Activated T-helper 9 cell treated with anti-CD3 and anti-CD28 coated beads, Interleukin-2, amount 50 U/mL, for 16 hours (primary cell): ENCODE data around the gene RBM27.
"Not testable (repeated sequence)": the region's sequence is repeated elsewhere in the genome, so short reads cannot be mapped to it uniquely, and the experiment has no call there.

Experiments
- DNase-seq: peaks from one replicate; pipeline ENCODE4 v3.0.0-alpha.2; 2020; ENCODE audit warnings: low read depth

The RBM27 gene, protein sequence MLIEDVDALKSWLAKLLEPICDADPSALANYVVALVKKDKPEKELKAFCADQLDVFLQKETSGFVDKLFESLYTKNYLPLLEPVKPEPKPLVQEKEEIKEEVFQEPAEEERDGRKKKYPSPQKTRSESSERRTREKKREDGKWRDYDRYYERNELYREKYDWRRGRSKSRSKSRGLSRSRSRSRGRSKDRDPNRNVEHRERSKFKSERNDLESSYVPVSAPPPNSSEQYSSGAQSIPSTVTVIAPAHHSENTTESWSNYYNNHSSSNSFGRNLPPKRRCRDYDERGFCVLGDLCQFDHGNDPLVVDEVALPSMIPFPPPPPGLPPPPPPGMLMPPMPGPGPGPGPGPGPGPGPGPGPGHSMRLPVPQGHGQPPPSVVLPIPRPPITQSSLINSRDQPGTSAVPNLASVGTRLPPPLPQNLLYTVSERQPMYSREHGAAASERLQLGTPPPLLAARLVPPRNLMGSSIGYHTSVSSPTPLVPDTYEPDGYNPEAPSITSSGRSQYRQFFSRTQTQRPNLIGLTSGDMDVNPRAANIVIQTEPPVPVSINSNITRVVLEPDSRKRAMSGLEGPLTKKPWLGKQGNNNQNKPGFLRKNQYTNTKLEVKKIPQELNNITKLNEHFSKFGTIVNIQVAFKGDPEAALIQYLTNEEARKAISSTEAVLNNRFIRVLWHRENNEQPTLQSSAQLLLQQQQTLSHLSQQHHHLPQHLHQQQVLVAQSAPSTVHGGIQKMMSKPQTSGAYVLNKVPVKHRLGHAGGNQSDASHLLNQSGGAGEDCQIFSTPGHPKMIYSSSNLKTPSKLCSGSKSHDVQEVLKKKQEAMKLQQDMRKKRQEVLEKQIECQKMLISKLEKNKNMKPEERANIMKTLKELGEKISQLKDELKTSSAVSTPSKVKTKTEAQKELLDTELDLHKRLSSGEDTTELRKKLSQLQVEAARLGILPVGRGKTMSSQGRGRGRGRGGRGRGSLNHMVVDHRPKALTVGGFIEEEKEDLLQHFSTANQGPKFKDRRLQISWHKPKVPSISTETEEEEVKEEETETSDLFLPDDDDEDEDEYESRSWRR

DNA sequence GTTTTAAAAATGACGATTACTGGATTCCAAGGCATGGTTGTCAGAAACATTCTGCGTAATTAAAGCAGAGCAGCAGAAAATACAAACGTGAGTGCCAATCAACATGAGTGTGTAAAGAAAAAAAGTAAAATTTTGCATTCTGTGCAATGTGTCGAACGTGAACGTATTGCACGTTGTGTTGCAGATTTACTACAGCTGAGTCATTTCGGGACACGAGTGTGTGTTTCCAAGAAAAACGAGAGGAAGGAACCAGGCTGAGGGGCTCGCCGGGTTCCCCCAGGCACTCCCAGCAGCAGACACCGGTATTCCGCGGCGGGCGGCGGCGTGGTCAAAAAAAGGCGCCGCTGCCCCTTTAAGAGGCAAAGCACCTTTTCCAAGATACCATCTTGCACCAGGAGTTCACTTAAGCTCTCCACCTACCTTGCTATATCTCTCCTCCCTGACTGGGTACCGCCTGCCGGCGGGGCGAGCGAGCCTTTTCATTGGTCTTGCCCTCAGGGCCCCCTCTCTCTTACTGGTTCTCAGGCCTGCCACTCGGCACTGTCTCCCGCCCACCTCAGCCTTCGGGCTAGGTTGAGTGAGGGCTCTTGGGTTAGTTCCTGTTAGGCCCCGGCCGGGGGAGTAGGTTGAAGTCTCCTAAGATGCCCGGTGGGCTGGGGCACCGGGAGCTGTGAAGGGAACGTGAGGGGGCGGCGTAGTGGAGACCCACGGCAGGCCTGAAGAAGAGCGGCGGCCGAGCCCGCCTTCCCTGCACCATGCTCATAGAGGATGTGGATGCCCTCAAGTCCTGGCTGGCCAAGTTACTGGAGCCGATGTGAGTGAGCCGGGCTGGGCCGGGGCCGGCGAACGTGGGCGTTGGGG lies at the start of gene RBM27:
Gene RBM27 (plus strand): TSS at position 595 of the 861 bp plus-strand sequence. CDS start 161 bp downstream, at position 756.
- DNase-seq: peak; percentile 93

GRCh38 chr5:146158255-146158654 lies 45.1 kb upstream of the RBM27 start:
- no peak for DNase-seq

GRCh38 chr5:146164382-146164781 lies 39.0 kb upstream of the RBM27 start:
- no peak for DNase-seq

DNA sequence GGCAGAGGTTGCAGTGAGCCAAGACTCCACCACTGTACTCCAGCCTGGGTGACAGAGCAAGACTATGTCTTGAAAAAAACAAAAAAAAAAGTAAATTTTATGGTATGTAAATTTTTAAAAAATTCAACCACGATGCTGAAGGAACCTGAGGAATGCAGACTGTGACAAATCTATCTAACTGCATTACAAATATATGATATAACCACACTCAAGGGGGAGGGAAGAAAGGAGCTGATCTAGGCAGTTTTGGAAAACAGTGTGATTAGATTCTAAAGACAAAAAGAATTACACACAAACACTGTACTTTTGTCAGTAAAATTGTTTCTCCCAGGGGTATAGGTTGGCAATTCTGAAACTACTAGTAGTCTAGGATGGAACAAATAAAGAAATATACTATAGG lies 37.9 kb upstream of the RBM27 start:
- no peak for DNase-seq

GRCh38 chr5:146165903-146166302 lies 37.5 kb upstream of the RBM27 start:
- DNase-seq: no peak

DNA sequence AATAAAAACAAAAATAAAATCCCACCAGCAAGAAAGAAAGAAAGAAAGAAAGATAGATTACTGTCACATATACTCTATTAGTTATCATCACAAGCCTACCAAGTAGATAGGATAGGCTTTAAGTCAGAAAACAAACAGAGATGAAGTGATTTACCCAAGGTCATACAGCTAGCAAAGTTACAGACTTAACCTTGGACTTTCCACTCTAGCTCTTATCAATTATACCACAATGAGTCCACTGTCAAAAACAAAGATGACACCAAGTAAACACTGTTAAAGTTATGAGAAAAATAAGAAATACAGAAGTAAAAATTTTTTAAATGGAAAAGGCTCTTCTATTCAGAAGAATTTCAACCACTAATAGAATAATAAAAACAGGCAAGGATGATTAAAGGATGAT lies 34.3 kb upstream of the RBM27 start:
- no peak for DNase-seq

GRCh38 chr5:146173049-146173448 lies 30.4 kb upstream of the RBM27 start:
- DNase-seq: not testable (repeated sequence)

- DNase-seq: no peak
These were observed 29.8 kb upstream of the RBM27 start for GRCh38 chr5:146173597-146173996.

GRCh38 chr5:146176805-146177204 lies 26.6 kb upstream of the RBM27 start:
- DNase-seq: no peak

- no peak for DNase-seq
These were observed 23.7 kb upstream of the RBM27 start for GRCh38 chr5:146179696-146180095.

DNA sequence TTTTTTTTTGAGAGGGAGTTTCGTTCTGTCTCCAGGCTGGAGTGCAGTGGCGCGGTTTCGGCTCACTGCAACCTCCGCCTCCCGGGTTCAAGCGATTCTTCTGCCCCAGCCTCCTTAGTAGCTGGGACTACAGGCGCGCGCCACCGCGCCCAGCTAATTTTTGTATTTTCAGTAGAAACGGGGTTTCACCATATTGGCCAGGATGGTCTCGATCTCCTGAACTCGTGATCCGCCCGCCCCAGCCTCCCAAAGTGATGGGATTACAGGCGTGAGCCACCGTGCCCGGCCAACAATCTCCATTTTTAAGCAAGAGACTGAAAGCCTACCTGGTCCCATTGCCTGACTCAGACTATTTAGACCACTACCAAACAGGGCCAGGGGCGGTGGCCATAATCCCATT lies 20.0 kb upstream of the RBM27 start:
- DNase-seq: not testable (repeated sequence)

DNA sequence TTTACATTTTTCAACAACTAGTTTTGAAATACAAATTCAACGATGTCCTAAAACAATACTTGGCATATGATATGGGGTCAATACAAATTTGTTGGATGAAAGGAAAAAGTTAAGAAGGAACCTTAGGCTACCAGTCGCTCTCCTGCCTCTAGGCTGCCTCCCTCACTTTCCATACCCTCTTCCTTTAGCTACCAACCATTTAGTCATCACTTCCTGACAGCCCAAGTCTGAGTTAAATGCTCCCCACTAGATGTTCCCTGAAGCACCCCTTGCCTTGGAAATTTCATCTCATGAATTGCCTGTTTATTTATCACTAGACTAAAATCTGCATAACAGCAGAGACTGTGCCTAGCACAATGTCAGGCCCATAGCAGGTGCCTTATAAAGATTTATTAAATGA lies 18.2 kb upstream of the RBM27 start:
- no peak for DNase-seq

- DNase-seq: no peak
These were observed 15.0 kb upstream of the RBM27 start for GRCh38 chr5:146188358-146188757.

- no peak for DNase-seq
These were observed 10.8 kb upstream of the RBM27 start for GRCh38 chr5:146192571-146193043.

DNA sequence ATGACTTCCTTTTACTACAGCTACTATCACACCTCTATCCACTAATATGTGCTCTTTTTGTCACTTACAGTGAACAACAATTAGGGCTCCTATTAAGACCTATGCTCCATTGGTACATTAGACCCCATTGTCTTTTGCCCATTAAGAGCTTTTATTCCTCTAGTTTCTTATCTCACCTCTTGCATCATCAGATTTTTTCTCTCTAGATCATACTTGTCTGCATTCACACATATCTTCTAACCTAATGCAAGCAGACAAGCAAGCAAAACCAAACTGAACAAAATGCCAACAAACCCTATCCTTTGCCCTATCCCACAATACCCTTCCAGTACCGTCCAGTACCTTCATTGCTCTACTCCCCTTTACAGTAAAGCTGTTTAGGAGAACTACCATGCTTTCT lies 10.1 kb upstream of the RBM27 start:
- no peak for DNase-seq

DNA sequence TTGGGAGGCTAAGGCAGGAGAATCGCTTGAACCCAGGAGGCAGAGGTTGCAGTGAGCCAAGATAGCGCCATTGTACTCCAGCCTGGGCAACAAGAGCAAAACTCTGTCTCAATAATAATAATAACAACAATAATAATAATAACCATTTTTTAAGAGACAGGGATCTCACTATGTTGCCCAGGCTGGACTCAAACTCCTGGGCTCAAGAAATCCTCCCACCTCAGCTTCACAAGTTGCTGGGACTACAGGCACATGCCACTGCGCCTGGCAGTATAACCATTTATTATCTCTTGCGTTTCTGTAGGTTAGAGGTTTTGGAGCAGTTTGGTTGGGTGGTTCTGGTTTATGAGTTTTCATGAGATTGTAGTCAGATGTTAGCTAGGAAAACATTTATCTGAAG lies 8.4 kb upstream of the RBM27 start:
- not testable (repeated sequence) for DNase-seq

DNA sequence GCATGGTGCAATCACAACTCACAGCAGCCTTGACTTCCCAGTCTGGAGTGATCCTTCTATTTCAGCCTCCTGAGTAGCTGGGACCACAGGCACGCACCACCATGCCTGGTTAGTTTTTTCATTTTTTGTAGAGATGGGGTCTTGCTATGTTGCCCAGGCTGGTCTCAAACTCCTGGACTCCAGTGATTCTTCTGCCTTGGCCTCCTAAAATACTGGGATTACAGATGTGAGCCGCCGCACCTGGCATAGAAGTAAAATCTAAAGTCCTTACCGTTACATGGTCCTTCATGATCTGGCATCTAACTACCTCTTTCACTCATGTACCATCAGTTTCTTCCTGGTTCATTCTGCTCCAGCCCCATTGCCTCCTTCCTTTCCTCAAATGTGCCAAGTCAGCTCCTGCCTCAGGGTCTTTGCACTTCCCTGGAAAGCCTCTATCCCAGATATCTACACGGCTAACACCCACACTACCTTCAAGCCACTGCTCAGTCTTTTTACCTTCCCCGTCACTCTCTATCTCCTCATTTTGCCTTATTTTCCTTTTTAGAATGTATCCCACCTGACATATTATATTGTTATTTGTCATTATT lies 6.9 kb upstream of the RBM27 start:
- DNase-seq: no peak

DNA sequence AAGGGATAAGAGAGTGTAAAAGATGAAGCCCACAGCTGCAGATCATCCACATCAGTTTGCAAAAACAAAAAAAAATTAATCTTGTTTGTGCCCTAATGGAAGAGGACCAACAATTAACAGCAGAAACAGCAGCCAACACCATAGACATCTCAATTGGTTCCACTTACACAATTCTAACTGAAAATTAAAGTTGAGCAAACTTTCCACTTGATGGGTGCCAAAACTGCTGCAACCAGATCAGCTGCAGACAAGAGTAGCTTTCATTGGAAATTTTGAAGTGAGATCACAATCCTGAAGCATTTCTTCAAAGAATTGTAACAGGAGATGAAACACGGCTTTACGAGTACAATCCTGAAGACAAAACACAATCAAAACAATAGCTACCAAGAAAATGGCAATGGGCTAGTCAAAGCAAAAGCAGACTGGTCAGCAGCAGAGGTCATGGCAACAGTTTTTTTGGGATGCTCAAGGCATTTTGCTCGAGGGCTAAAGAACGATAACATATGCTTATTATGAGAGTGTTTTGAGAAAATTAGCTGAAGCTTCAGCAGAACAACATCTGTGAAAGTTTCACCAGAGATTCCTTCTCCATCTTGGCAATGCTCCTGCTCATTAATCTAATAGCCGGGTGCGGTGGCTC lies 4.1 kb upstream of the RBM27 start:
- DNase-seq: no peak

GRCh38 chr5:146201795-146202194 lies 1.6 kb upstream of the RBM27 start:
- DNase-seq: not testable (repeated sequence)

DNA sequence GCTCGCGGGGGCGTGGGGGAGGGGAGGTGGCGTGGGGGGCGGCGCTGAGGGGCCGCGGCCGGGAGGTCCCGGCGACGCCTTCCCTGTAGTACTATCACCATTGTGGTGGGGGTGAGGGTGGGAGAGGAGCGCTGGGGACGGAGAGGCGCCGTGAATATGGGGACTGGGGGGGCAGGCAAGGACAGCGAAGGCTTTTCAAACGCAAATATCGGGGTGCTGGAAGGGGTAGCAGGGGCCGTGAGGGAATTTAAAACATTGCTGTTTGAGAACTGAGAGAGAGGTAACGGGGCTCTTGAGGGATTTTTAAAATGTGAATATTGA lies 427 bp downstream of the RBM27 start:
- DNase-seq: no peak
